Central memory CD4-positive, alpha-beta T cell (primary cell): ENCODE data around the gene CTIF.
A peak's percentile ranks its signal among the peaks of the same experiment; 100 is the strongest.

Source experiments
- DNase-seq: peaks from one replicate; pipeline ENCODE4 v3.0.0; 2022

Gene CTIF

GRCh38 chr18:48757367-48757766 is 218.5 kb downstream of the CTIF start:
- DNase-seq = no peak

- no peak for DNase-seq
Observed at GRCh38 chr18:48757906-48758305, 219.1 kb downstream of the CTIF start.

- no peak for DNase-seq
Observed at GRCh38 chr18:48761582-48761981, 222.8 kb downstream of the CTIF start.

- DNase-seq = no peak
Observed at GRCh38 chr18:48762022-48762421, 223.2 kb downstream of the CTIF start.

GRCh38 chr18:48762836-48763718 is 224.2 kb downstream of the CTIF start:
- no peak for DNase-seq

DNA sequence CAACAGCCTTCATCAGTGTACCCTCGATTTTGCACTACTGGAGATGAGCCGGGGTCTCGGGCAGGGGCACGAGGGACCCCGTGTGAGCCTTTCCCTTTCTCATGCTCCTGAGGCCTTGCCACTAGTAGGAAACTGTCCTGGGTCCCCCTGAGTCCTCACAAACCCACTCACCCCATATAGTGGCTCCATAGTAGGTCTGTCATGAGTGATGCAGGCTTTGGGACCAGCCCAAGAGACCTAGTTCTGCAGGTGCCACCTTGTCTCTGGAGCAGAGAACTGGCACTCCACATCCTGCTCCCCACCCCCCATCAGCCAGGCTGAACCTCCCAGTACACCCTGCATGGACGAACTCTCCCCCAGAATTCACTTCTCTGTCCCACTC is 224.9 kb downstream of the CTIF start:
- no peak for DNase-seq

- DNase-seq = no peak
Observed at GRCh38 chr18:48765053-48765452, 226.2 kb downstream of the CTIF start.

- DNase-seq = no peak
Observed at GRCh38 chr18:48766026-48766425, 227.2 kb downstream of the CTIF start.

GRCh38 chr18:48766487-48766886 is 227.7 kb downstream of the CTIF start:
- DNase-seq = no peak

DNA sequence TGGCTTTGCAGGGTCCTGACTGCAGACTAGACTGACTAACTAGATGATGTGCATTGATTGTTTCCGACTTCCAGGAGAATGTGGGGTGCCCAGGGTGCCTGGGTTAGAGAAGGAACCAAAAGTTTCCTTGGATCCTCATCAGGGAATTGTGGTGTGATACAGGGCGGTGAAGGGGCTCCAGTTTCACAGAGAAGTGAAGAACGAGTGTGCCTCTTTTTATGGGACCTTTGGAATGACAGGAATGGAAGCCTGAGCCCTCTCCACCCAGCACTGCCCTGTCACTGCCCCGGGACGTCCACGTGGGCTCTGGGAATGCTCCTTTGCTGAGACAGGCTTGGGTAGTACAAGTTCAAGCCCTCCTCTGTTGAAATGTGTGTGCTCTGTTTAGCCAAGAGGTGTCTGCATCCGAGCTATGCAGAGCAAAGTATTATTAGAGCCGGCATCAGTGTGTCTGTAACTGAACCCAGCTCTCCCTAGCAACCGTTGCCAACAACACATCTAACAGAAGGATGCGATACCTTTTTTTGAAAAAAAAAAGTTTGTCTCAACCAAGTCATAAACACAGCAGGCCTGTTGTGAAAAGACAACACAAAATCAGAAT is 228.4 kb downstream of the CTIF start:
- DNase-seq = peak; percentile 20

- DNase-seq = no peak
Observed at GRCh38 chr18:48769006-48769636, 230.3 kb downstream of the CTIF start.

GRCh38 chr18:48770243-48770642 is 231.4 kb downstream of the CTIF start:
- DNase-seq = no peak

- DNase-seq = no peak
Observed at GRCh38 chr18:48771641-48772375, 233.0 kb downstream of the CTIF start.

GRCh38 chr18:48772457-48772856 is 233.6 kb downstream of the CTIF start:
- no peak for DNase-seq

DNA sequence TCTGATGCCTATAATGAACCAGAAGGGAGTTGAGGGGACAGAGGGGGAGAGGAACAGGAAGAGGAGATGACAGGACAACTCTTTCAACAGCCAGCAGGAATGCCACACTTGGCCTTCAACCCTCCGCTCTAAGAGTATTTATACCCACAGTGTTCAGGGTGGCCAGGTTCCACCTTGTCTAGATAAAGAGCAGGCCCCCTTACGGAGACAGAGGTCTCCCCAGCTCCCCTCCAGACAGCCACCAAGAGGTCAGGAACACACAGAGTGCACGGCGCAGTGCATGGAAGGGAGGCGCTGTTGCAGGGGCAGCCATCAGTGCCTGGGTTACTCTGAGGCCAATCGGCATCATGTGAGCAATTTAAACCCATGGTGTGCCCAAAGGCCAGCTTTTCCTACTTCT is 235.0 kb downstream of the CTIF start:
- no peak for DNase-seq

- no peak for DNase-seq
Observed at GRCh38 chr18:48774941-48775340, 236.1 kb downstream of the CTIF start.

- DNase-seq = no peak
Observed at GRCh38 chr18:48775372-48776155, 236.7 kb downstream of the CTIF start.

DNA sequence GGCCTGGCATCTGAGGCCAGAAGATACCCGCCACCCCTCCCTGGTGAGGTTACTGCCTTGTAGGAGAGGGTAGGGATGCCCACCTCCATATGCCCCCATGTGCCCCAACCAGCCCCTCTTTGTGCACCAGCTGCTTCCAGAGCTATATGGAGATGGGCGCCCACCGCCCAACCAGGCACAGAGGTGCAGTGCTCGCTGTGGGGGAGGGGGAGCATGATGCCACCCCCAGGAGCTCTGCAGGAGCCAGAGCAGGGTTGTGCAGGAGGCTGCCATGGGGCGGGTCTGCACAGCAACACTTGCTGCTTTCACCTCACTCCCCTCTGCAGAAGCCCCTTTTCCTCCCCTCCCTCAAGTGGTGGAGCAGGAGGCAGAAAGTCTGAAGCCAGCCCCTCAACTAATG is 237.3 kb downstream of the CTIF start:
- DNase-seq = no peak

- no peak for DNase-seq
Observed at GRCh38 chr18:48776641-48777025, 237.8 kb downstream of the CTIF start.

- peak; percentile 66 for DNase-seq
Observed at GRCh38 chr18:48777026-48777743, 238.4 kb downstream of the CTIF start.

- no peak for DNase-seq
Observed at GRCh38 chr18:48777744-48778116, 238.9 kb downstream of the CTIF start.
